H1 (cell line): ENCODE data around the gene PASK. TPM values are rescaled to one million over a fixed set of nuclear protein-coding genes. Genes with fewer than 3 reads are reported as not detected.

Experiments
- CTCF ChIA-PET: fragments of 300-600 bp; sonication (Branson Sonifier 250); formaldehyde crosslinking; loops from one replicate; lab custom pipeline; 2021; ENCODE audit not compliant: partially characterized antibody; lab: Charles Lee
- POLR2A ChIA-PET: fragments of 300-600 bp; sonication (Branson Sonifier 250); formaldehyde crosslinking; loops from one replicate; lab custom pipeline; 2021; ENCODE audit warnings: inconsistent platforms; ENCODE audit not compliant: partially characterized antibody; lab: Charles Lee
- DNase-seq, 2 experiments: peaks; one replicate each; pipeline versions ENCODE4 v3.0.0 to v3.0.0-alpha.2; 2010 to 2022; ENCODE audit warnings: low spot score in 2 of 2, low read depth in 1 of 2, mixed read lengths in 1 of 2
- FAIRE-seq: peaks from 2 replicates; lab custom pipeline; 2011; peaks lifted over from hg19 to GRCh38; lab: Jason Lieb, UNC
- H2AFZ ChIP-seq: 2 replicates; pipeline ENCODE4 v1.8.1; 2012; ENCODE audit warnings: low read length, inconsistent platforms
- H2AK5ac ChIP-seq: 2 replicates; pipeline ENCODE4 v1.6.1; 2013; ENCODE audit warnings: low read depth, low read length
- H2BK120ac ChIP-seq: replicated peaks from 2 replicates; pipeline ENCODE3; 2013; ENCODE audit warnings: low read depth, low read length, inconsistent platforms
- H2BK12ac ChIP-seq: 2 replicates; pipeline ENCODE4 v1.6.1; 2013; ENCODE audit warnings: low read depth, low read length
- H2BK15ac ChIP-seq: 2 replicates; pipeline ENCODE4 v1.6.1; 2013; ENCODE audit warnings: low read length
- H2BK20ac ChIP-seq: 2 replicates; pipeline ENCODE4 v1.6.1; 2013; ENCODE audit warnings: low read length
- H2BK5ac ChIP-seq: 2 replicates; pipeline ENCODE4 v1.6.1; 2013; ENCODE audit warnings: low read depth, low read length
- H3K14ac ChIP-seq: 2 replicates; pipeline ENCODE4 v1.6.1; 2013; ENCODE audit warnings: inconsistent platforms; ENCODE audit not compliant: insufficient read length
- H3K18ac ChIP-seq: 2 replicates; pipeline ENCODE4 v1.6.1; 2013; ENCODE audit warnings: low read length; ENCODE audit errors: extremely low read depth
- H3K23ac ChIP-seq: 2 replicates; pipeline ENCODE4 v1.6.1; 2013; ENCODE audit warnings: inconsistent platforms; ENCODE audit not compliant: insufficient read length
- H3K23me2 ChIP-seq: 2 replicates; pipeline ENCODE4 v1.6.1; 2013; ENCODE audit warnings: low read depth, low read length
- H3K27ac ChIP-seq: 2 replicates; pipeline ENCODE4 v1.6.1; 2011; ENCODE audit warnings: low read depth, low read length, inconsistent platforms
- H3K27me3 ChIP-seq, 4 experiments: replicated peaks in 1 of 4; 1 replicate in 1 of 4; 2 replicates in 3 of 4; pipeline versions ENCODE4 v1.6.1 to v1.8.1; 2011 to 2013; ENCODE audit warnings: low read length in 3 of 4, mild to moderate bottlenecking in 3 of 4, inconsistent platforms in 2 of 4, mixed read lengths in 2 of 4, moderate library complexity in 1 of 4; ENCODE audit not compliant: control insufficient read depth in 3 of 4, insufficient read depth in 3 of 4; ENCODE audit errors: extremely low read depth in 1 of 4
- H3K36me3 ChIP-seq, 4 experiments: 2 replicates each; pipeline versions ENCODE4 v1.6.1 to v1.8.1; 2011 to 2013; ENCODE audit warnings: mild to moderate bottlenecking in 4 of 4, low read length in 3 of 4, moderate library complexity in 2 of 4, control low read depth in 1 of 4, inconsistent platforms in 1 of 4; ENCODE audit not compliant: insufficient read depth in 4 of 4, control insufficient read depth in 2 of 4
- H3K4ac ChIP-seq: replicated peaks from 2 replicates; pipeline ENCODE3; 2013; ENCODE audit warnings: low read length, low read depth, mixed read lengths, inconsistent platforms; ENCODE audit not compliant: insufficient read length
- H3K4me1 ChIP-seq, 4 experiments: replicated peaks in 1 of 4; 1 replicate in 1 of 4; 2 replicates in 3 of 4; pipeline versions ENCODE4 v1.6.1 to v1.8.1; 2011 to 2013; ENCODE audit warnings: low read length in 3 of 4, inconsistent platforms in 2 of 4, mixed read lengths in 1 of 4; ENCODE audit not compliant: insufficient read depth in 4 of 4, control insufficient read depth in 3 of 4
- H3K4me2 ChIP-seq, 2 experiments: 2 replicates each; pipeline versions ENCODE4 v1.6.1 to v1.8.1; 2011 to 2013; ENCODE audit warnings: low read depth in 2 of 2, low read length in 2 of 2, control low read depth in 1 of 2, inconsistent platforms in 1 of 2, mild to moderate bottlenecking in 1 of 2; ENCODE audit not compliant: insufficient read depth in 1 of 2
- H3K4me3 ChIP-seq, 4 experiments: fragments of 200-600, 300-600 bp in 1 of 4; sonication (generic), shearing (Covaris generic), sonication (Bioruptor Twin) in 1 of 4; 2 replicates each; pipeline versions ENCODE4 v1.5.1 to v1.8.1; 2011 to 2016; ENCODE audit warnings: low read length in 4 of 4, low read depth in 3 of 4, control low read depth in 2 of 4, inconsistent platforms in 2 of 4, mild to moderate bottlenecking in 2 of 4, mixed read lengths in 1 of 4, moderate library complexity in 1 of 4; ENCODE audit not compliant: insufficient read depth in 2 of 4; ENCODE audit errors: extremely low read depth in 1 of 4
- H3K56ac ChIP-seq: replicated peaks from 2 replicates; pipeline ENCODE3; 2013; ENCODE audit warnings: low read depth, mild to moderate bottlenecking, mixed read lengths, low read length, inconsistent platforms; ENCODE audit not compliant: insufficient read length
- H3K79me1 ChIP-seq: 2 replicates; pipeline ENCODE4 v1.6.1; 2013; ENCODE audit warnings: low read depth, low read length, control low read depth
- H3K79me2 ChIP-seq, 2 experiments: 2 replicates each; pipeline versions ENCODE4 v1.6.1 to v1.8.1; 2012 to 2013; ENCODE audit warnings: low read length in 2 of 2, mild to moderate bottlenecking in 2 of 2, inconsistent platforms in 1 of 2; ENCODE audit not compliant: insufficient read depth in 2 of 2, control insufficient read depth in 1 of 2
- H3K9ac ChIP-seq, 4 experiments: replicated peaks in 1 of 4; 1 replicate in 1 of 4; 2 replicates in 3 of 4; pipeline versions ENCODE4 v1.6.1 to v1.8.1; 2011 to 2013; ENCODE audit warnings: low read depth in 3 of 4, low read length in 3 of 4, control low read depth in 2 of 4, mild to moderate bottlenecking in 2 of 4, moderate library complexity in 2 of 4, inconsistent platforms in 1 of 4; ENCODE audit errors: extremely low read depth in 1 of 4
- H3K9me3 ChIP-seq, 2 experiments: 2 replicates each; pipeline versions ENCODE4 v1.6.1 to v1.8.1; 2012 to 2013; ENCODE audit warnings: mild to moderate bottlenecking in 2 of 2, moderate library complexity in 2 of 2, control low read depth in 1 of 2, inconsistent platforms in 1 of 2, low read depth in 1 of 2, low read length in 1 of 2, mixed read lengths in 1 of 2; ENCODE audit not compliant: insufficient read depth in 2 of 2
- H4K20me1 ChIP-seq, 2 experiments: replicated peaks in 1 of 2; 2 replicates each; pipeline versions ENCODE3 to v1.8.1; 2011 to 2013; ENCODE audit warnings: inconsistent platforms in 2 of 2, low read length in 2 of 2, mild to moderate bottlenecking in 1 of 2; ENCODE audit not compliant: insufficient read depth in 2 of 2, control insufficient read depth in 1 of 2
- H4K5ac ChIP-seq: 2 replicates; pipeline ENCODE4 v1.6.1; 2013; ENCODE audit warnings: low read length, low read depth, mixed read lengths, inconsistent platforms; ENCODE audit not compliant: insufficient read length
- H4K8ac ChIP-seq: 2 replicates; pipeline ENCODE4 v1.8.0; 2013; ENCODE audit warnings: mild to moderate bottlenecking, moderate library complexity, low read length, inconsistent platforms; ENCODE audit not compliant: insufficient read depth; ENCODE audit errors: extremely low read depth
- H4K91ac ChIP-seq: replicated peaks from 2 replicates; pipeline ENCODE3; 2013; ENCODE audit warnings: low read length, mixed read lengths, inconsistent platforms; ENCODE audit not compliant: insufficient read length
- ASH2L ChIP-seq: fragments of 200-600, 300-600 bp; sonication (generic); IDR thresholded peaks from one replicate; pipeline ENCODE4 v1.7.1; 2017; ENCODE audit warnings: low read length
- BRCA1 ChIP-seq: IDR thresholded peaks from 2 replicates; pipeline ENCODE4 v1.6.1; 2012; ENCODE audit warnings: low read depth, low read length, improper control_type of control experiment
- EZH2 ChIP-seq: fragments of 200-600 bp; sonication (generic); IDR thresholded peaks from 2 replicates; pipeline ENCODE4 v1.7.1; 2012; ENCODE audit warnings: low read depth, mild to moderate bottlenecking, moderate library complexity, low read length, inconsistent platforms; ENCODE audit not compliant: severe bottlenecking
- HDAC2 ChIP-seq, 2 experiments: fragments of 300-600 bp in 1 of 2; sonication (generic) in 1 of 2; IDR thresholded peaks; 2 replicates each; pipeline ENCODE4 v1.6.1; 2011 to 2012; ENCODE audit warnings: low read depth in 2 of 2, low read length in 2 of 2, mild to moderate bottlenecking in 2 of 2, moderate library complexity in 2 of 2, borderline replicate concordance in 1 of 2, inconsistent platforms in 1 of 2
- RAD21 ChIP-seq, 2 experiments: IDR thresholded peaks in 1 of 2; conservative IDR thresholded peaks in 1 of 2; 2 replicates each; pipeline ENCODE4 v1.6.1; 2011; ENCODE audit warnings: low read depth in 2 of 2, low read length in 2 of 2, improper control_type of control experiment in 1 of 2, inconsistent platforms in 1 of 2, mild to moderate bottlenecking in 1 of 2, moderate library complexity in 1 of 2
- SIN3A ChIP-seq, 2 experiments: IDR thresholded peaks in 1 of 2; conservative IDR thresholded peaks in 1 of 2; 2 replicates each; pipeline ENCODE4 v1.6.1; 2011 to 2012; ENCODE audit warnings: low read length in 2 of 2, improper control_type of control experiment in 1 of 2, low read depth in 1 of 2, mild to moderate bottlenecking in 1 of 2
- SIX5 ChIP-seq: IDR thresholded peaks from 2 replicates; pipeline ENCODE4 v1.6.1; 2011; ENCODE audit warnings: mild to moderate bottlenecking, low read depth, low read length
- SP1 ChIP-seq: IDR thresholded peaks from 2 replicates; pipeline ENCODE4 v1.6.1; 2011; ENCODE audit warnings: low read depth, low read length
- SRF ChIP-seq: IDR thresholded peaks from 2 replicates; pipeline ENCODE4 v1.6.1; 2011; ENCODE audit warnings: mild to moderate bottlenecking, low read depth, low read length, moderate library complexity
- ZNF274 ChIP-seq: IDR thresholded peaks from 2 replicates; pipeline ENCODE4 v1.7.0; 2012; ENCODE audit warnings: low read length, borderline replicate concordance; ENCODE audit errors: extremely low read depth
- WGBS, 2 experiments: shearing (Covaris generic) in 1 of 2; methylation state at CpG; one replicate each; pipeline versions ENCODE4 v1.1.6 to v1.1.7; 2013 to 2015; ENCODE audit warnings: low lambda C conversion rate in 2 of 2, mixed read lengths in 2 of 2, inconsistent platforms in 1 of 2, low coverage in 1 of 2, missing lambda C conversion rate in 1 of 2; ENCODE audit not compliant: insufficient replicate concordance in 2 of 2, insufficient coverage in 1 of 2, insufficient read length in 1 of 2; ENCODE audit errors: extremely low coverage in 1 of 2, missing lambda C conversion rate in 1 of 2; 5-methylcytosine and 5-hydroxymethylcytosine counted together
- polyA plus RNA-seq, 7 experiments: library from polyadenylated mRNA; depleted of rRNA in 3 of 7; stranded (reverse) in 5 of 7; unstranded in 2 of 7; fragments of >200 nt in 5 of 7; fragments of 200-250 nt in 2 of 7; gene quantifications; 1 replicate in 5 of 7; 2 replicates in 1 of 7; 4 replicates in 1 of 7; pipeline versions ENCODE4 v1.2.1 to v1.2.3, GENCODE V29; 2011 to 2013; ENCODE audit warnings: missing spikeins in 2 of 7, mixed read lengths in 2 of 7
- total RNA-seq: library from RNA; stranded (reverse); fragmentation: NEBNext Ultra II Directional; extraction: Animal tissue kit (Norgen Biotek cat#: 25700); gene quantifications from 2 replicates; pipeline ENCODE4 v1.2.1, GENCODE V29; 2021
- TF ChIP-seq, protein P1 (sequence below): IDR thresholded peaks from 2 replicates; pipeline ENCODE4 v1.6.1; 2012; ENCODE audit warnings: inconsistent platforms

The PASK gene
- total and polyA plus RNA-seq, 2 of the 8 experiments (the other 6 are each of a cell fraction or from before 2014, with no cell fraction given): 20.5 to 66.1 TPM

DNA sequence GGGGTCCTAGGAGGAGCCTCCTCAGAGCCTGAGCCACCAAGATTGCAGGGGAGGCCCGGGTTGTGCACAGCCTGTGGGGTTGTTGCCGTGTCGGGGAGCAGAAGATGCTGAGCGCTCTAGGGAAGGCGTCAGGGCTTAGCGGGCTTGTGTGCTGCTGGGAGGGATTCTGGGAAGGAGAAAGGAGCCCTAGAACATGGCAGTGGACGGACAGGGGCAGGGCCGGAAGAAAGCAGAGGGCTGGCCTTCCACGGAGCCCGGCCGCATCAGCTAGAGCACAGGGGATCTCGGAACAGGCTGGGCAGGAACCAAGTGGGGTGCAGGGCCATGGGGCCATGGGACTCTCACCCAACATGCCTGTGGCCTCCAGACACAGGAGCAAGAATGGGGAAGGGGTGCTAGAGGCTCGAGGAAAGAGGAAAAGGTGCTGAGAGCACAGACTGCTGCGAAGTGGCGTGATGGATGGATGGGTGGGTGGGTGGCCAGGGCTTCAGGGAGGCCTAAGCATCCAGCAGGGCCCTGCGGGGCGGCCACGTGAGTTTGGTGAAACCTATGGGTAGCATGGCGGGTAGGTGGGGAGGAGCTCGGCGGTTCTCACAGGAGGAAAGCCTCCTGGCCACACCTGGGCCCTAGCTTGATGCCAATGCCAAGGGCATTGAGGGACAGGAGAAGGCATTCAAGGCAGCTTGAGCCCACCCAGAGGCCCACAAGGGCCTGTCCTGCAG lies 82.9 kb downstream of the PASK start:
- no peaks in the 10 kb centered on the region for H4K20me1 ChIP-seq
- DNase-seq (no peak), FAIRE-seq (no peak)
- H2AFZ ChIP-seq: no peak overlapping the region
- no peak overlapping the region for H2BK12ac ChIP-seq
- no peaks in the 10 kb centered on the region for H3K79me1 ChIP-seq
- no peak overlapping the region for H2BK5ac ChIP-seq
- H4K8ac ChIP-seq: no peak overlapping the region
- no peak overlapping the region for H3K23ac ChIP-seq
- H3K4me2 ChIP-seq: no peak overlapping the region
- H2BK20ac ChIP-seq: no peak overlapping the region
- no peak overlapping the region for H4K5ac ChIP-seq
- H2BK15ac ChIP-seq: no peak overlapping the region
- H3K56ac ChIP-seq: no peak overlapping the region
- no peak overlapping the region for H2AK5ac ChIP-seq
- H3K14ac ChIP-seq: no peak overlapping the region
- H3K4me1 ChIP-seq: peaks cover 0 to 9% (median 2%) of the 10 kb centered on the region in 4 experiments; a peak in 3 of 7 replicates
- no peaks in the 10 kb centered on the region for H3K36me3 ChIP-seq
- no peaks in the 10 kb centered on the region for H3K23me2 ChIP-seq
- H3K27me3 ChIP-seq: no peaks in the 10 kb centered on the region
- H3K9me3 ChIP-seq: no peaks in the 10 kb centered on the region
- no peak overlapping the region for H3K4me3 ChIP-seq
- H3K27ac ChIP-seq: no peak overlapping the region
- no peak overlapping the region for H3K9ac ChIP-seq
- WGBS, 2 experiments: 91% methylated on average over 18 of the region's 21 CpGs; no CpG with 5 or more reads in 1 of the 2 experiments
- H3K4ac ChIP-seq: no peak overlapping the region
- H3K79me2 ChIP-seq: no peaks in the 10 kb centered on the region
- no peak overlapping the region for H4K91ac ChIP-seq
- ChIA-PET CTCF (interaction anchor here (0.8 to 1.8 kb wide), 9 partner anchors 11 to 215 kb away, joined by 3 to 9 read pairs (median 4); no protein-coding TSS in a partner anchor), POLR2A (interaction anchor here (0.5 to 0.6 kb wide), 2 partner anchors 21 to 819 kb away, joined by 3 to 5 read pairs; no protein-coding TSS in a partner anchor)
- no peak overlapping the region for H2BK120ac ChIP-seq
- H3K18ac ChIP-seq: no peak overlapping the region
- TF ChIP-seq ZNF274: no peak
- no peak for TF ChIP-seq SP1
- no peak for TF ChIP-seq BRCA1
- no peak for TF ChIP-seq SIX5
- TF ChIP-seq ASH2L: no peak
- TF ChIP-seq SRF: no peak
- TF ChIP-seq EZH2: no peak
- no peak for TF ChIP-seq HDAC2 (IDR thresholded peaks at IDR 0.05; ENCODE audit: borderline replicate concordance in 1 of 2, low read depth in 2 of 2, low read length in 2 of 2)
- no peak for TF ChIP-seq SIN3A (conservative IDR thresholded peaks at IDR 0.05 in 1 of 2, IDR thresholded peaks at IDR 0.05 in 1 of 2; ENCODE audit: low read depth in 1 of 2, low read length in 2 of 2)
- no peak for TF ChIP-seq RAD21 (IDR thresholded peaks at IDR 0.05 in 1 of 2, conservative IDR thresholded peaks at IDR 0.05 in 1 of 2; ENCODE audit: low read depth in 2 of 2, low read length in 2 of 2)
- TF ChIP-seq, protein P1, sequence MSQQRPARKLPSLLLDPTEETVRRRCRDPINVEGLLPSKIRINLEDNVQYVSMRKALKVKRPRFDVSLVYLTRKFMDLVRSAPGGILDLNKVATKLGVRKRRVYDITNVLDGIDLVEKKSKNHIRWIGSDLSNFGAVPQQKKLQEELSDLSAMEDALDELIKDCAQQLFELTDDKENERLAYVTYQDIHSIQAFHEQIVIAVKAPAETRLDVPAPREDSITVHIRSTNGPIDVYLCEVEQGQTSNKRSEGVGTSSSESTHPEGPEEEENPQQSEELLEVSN: no peak
